Tibial nerve (tissue), 3 donors: ENCODE results near the gene MYO5C.

ENCODE experiments used
- POLR2A ChIP-seq, 2 donors: fragments of 450-650 bp; IDR thresholded peaks; one replicate each; pipeline ENCODE4 v1.6.1; 2017; ENCODE audit warnings: antibody characterized with exemption in 2 of 2, mild to moderate bottlenecking in 2 of 2, moderate library complexity in 2 of 2
- TF ChIP-seq, protein P1 (sequence below), 5 experiments: fragments of 200-600 bp in 3 of 5; fragments of 450-650 bp in 2 of 5; sonication (generic) in 3 of 5; IDR thresholded peaks; one replicate each; pipeline ENCODE4 v1.5.1; 2016 to 2019; ENCODE audit warnings: antibody characterized with exemption in 5 of 5, mild to moderate bottlenecking in 3 of 5, moderate library complexity in 2 of 5

DNA sequence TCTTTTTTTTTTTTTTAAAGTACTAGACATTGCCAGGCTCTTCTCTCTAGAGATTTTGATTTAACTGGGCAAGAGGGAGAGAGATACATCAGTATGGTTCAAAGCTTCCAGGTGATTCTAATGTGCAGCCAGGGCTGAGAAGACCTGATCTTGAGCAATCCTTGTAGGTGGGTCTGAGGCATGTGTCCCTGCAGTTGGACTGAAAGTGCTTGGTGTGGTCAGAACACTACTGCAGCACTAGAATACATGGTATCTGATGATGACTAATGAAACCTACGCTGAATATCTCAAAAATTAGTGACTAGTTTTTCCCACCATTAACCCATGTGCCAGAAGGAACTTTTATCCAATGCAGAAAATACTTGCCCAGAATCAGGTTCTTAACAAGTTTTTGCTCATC, 34.4 kb upstream of the MYO5C start:
- no peak for TF ChIP-seq POLR2A (IDR thresholded peaks at IDR 0.05)
- TF ChIP-seq, protein P1, sequence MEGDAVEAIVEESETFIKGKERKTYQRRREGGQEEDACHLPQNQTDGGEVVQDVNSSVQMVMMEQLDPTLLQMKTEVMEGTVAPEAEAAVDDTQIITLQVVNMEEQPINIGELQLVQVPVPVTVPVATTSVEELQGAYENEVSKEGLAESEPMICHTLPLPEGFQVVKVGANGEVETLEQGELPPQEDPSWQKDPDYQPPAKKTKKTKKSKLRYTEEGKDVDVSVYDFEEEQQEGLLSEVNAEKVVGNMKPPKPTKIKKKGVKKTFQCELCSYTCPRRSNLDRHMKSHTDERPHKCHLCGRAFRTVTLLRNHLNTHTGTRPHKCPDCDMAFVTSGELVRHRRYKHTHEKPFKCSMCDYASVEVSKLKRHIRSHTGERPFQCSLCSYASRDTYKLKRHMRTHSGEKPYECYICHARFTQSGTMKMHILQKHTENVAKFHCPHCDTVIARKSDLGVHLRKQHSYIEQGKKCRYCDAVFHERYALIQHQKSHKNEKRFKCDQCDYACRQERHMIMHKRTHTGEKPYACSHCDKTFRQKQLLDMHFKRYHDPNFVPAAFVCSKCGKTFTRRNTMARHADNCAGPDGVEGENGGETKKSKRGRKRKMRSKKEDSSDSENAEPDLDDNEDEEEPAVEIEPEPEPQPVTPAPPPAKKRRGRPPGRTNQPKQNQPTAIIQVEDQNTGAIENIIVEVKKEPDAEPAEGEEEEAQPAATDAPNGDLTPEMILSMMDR (IDR thresholded peaks at IDR 0.05) = no peak
